Thyroid gland (tissue), 4 donors: ENCODE results near the gene OXSR1. TPM values are rescaled to one million over a fixed set of nuclear protein-coding genes. Genes with fewer than 3 reads are reported as not detected.
"Not testable (repeated sequence)": the region's sequence is repeated elsewhere in the genome, so short reads cannot be mapped to it uniquely, and the experiment has no call there.

Experiments
- DNase-seq, 2 donors: peaks; one replicate each; pipeline ENCODE4 v3.0.0-alpha.2; 2019
- H3K27ac ChIP-seq, 3 donors: fragments of 200-600 bp; sonication (generic); 1 replicate in 2 of 3; 2 replicates in 1 of 3; pipeline ENCODE4 v1.5.1; 2016 to 2019; ENCODE audit warnings: mild to moderate bottlenecking in 1 of 3, moderate library complexity in 1 of 3
- H3K27me3 ChIP-seq: fragments of 200-600 bp; sonication (generic); one replicate; pipeline ENCODE4 v1.5.1; 2019
- H3K36me3 ChIP-seq, 2 donors: fragments of 200-600 bp; sonication (generic); one replicate each; pipeline ENCODE4 v1.5.1; 2016 to 2019
- H3K4me1 ChIP-seq, 2 donors: fragments of 200-600 bp; sonication (generic); one replicate each; pipeline ENCODE4 v1.5.1; 2017 to 2019
- H3K4me3 ChIP-seq, 3 donors: fragments of 200-600 bp; sonication (generic); replicated peaks in 1 of 3; 1 replicate in 2 of 3; 2 replicates in 1 of 3; pipeline ENCODE4 v1.5.1; 2016; ENCODE audit warnings: mild to moderate bottlenecking in 1 of 3
- H3K9me3 ChIP-seq: fragments of 200-600 bp; sonication (generic); one replicate; pipeline ENCODE4 v1.5.1; 2017
- CTCF ChIP-seq, 6 experiments: fragments of 200-600 bp in 3 of 6; fragments of 450-650 bp in 3 of 6; sonication (generic) in 3 of 6; IDR thresholded peaks; one replicate each; pipeline ENCODE4 v1.5.1; 2016 to 2019; ENCODE audit warnings: antibody characterized with exemption in 6 of 6, mild to moderate bottlenecking in 2 of 6, inconsistent platforms in 1 of 6, moderate library complexity in 1 of 6
- POLR2A ChIP-seq, 2 donors: fragments of 450-650 bp; IDR thresholded peaks; one replicate each; pipeline ENCODE4 v1.6.1; 2017; ENCODE audit warnings: antibody characterized with exemption in 2 of 2, mild to moderate bottlenecking in 2 of 2, moderate library complexity in 1 of 2
- WGBS, 2 donors: methylation state at CpG; one replicate each; pipeline ENCODE4 v1.1.5; 2017; 5-methylcytosine and 5-hydroxymethylcytosine counted together
- intact Hi-C: fragments of 100-400 bp; cut with DNase I; formaldehyde crosslinking; loops from one replicate; pipeline ENCODE4 v1.15.1; 2023
- total RNA-seq, 4 donors: library from RNA; depleted of rRNA; stranded (reverse); fragments of >200 nt; gene quantifications; one replicate each; pipeline ENCODE4 v1.2.3, GENCODE V29; 2016

The OXSR1 gene
- total RNA-seq, 4 donors from 2014 or later = 32.0 to 40.5 (median 37.9) TPM

DNA sequence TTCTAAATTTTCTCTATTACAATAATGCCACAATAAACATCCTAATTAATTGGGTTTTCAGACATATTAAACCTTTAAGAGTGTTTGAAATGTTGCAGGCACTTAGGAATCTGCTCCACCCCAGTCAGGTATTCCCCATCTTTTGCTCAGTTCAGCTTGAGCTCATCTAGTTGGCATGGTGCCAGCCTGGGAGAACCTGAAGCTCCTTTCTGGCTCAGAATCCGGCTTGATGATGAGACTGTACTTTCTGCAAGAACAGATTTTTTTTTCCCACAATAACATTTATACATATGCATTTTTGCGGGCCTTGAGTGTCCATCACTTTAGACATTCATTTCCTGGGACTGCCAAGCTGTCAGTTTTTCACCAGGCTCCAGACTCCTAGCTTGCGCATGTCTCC lies 7.7 kb upstream of the OXSR1 start:
- Histone ChIP-seq H3K4me3 (no peak overlapping the region), H3K4me1 (peaks cover 0 to 10% of the 10 kb centered on the region in 2 donors), H3K9me3 (no peaks in the 10 kb centered on the region), H3K27me3 (no peaks in the 10 kb centered on the region), H3K36me3 (no peaks in the 10 kb centered on the region), H3K27ac (no peak overlapping the region)
- 71 to 77% methylated on average over 3 of the region's 3 CpGs for WGBS, 2 donors
- TF ChIP-seq POLR2A (IDR thresholded peaks at IDR 0.05) (no peak), CTCF (IDR thresholded peaks at IDR 0.05) (no peak)
- DNase-seq = peak; percentile 66 to 75
- intact Hi-C loops = no loop called here

- TF ChIP-seq CTCF (IDR thresholded peaks at IDR 0.05) (no peak), POLR2A (IDR thresholded peaks at IDR 0.05) (no peak)
- 64 to 75% methylated on average over 5 of the region's 5 CpGs for WGBS, 2 donors
- Histone ChIP-seq H3K4me3 (no peak overlapping the region), H3K27me3 (no peaks in the 10 kb centered on the region), H3K9me3 (no peaks in the 10 kb centered on the region), H3K36me3 (no peaks in the 10 kb centered on the region), H3K4me1 (peaks cover 8 to 15% of the 10 kb centered on the region in 2 donors), H3K27ac (no peak overlapping the region)
- no peak for DNase-seq
- intact Hi-C loops = no loop called here
Measured at GRCh38 chr3:38158472-38158871, 6.9 kb upstream of the OXSR1 start.

GRCh38 chr3:38160704-38161103 lies 4.6 kb upstream of the OXSR1 start:
- DNase-seq, H3K27ac ChIP-seq, intact Hi-C loops, H3K27me3 ChIP-seq, H3K36me3 ChIP-seq, H3K9me3 ChIP-seq, H3K4me3 ChIP-seq: not testable (repeated sequence)
- WGBS, 2 donors = 94 to 95% methylated on average over 11 of the region's 11 CpGs
- peaks cover 17 to 19% of the 10 kb centered on the region in 2 donors for H3K4me1 ChIP-seq

DNA sequence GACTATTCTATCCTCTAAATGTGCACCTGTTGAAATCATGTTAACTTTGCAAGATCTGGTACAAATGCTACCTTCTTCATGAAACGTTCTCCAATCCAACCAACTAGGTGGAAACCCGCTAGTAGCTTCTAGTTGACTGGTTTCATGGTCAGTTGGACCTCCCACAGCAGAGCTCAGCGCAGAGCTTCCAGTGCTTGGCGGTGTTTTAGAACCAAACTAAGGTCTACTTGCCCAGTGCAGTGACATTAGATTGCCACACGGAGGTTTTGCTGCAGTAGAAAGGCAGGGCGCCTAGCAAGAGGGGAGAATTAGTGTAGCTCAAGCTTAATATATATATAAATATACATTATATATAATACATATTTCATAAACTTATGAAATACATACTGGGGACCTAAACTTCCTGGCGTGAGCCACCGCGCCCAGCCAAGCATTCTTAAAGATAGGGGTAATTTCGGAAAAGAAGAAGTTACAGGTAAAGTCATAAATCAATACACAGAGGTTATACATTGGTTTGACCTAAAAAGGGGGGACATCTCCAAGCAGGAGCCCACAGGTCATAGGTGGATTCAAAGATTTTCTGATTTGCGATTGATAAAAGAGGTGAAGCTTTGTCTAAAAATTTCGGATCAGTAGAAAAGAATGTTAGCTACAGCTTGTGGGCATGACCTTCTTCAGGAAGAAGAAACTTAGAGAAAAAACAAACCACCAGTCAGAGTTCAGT lies 2.1 kb upstream of the OXSR1 start:
- no peak for TF ChIP-seq CTCF (IDR thresholded peaks at IDR 0.05)
- TF ChIP-seq POLR2A (IDR thresholded peaks at IDR 0.05) = no peak
- peak overlapping the region in 2 of 3 donors; percentile 96 to 97 for H3K27ac ChIP-seq
- no peak for DNase-seq
- intact Hi-C loops = no loop called here
- WGBS, 2 donors = 86% methylated on average over 12 of the region's 12 CpGs
- no peaks in the 10 kb centered on the region for H3K9me3 ChIP-seq
- no peaks in the 10 kb centered on the region for H3K36me3 ChIP-seq
- no peaks in the 10 kb centered on the region for H3K27me3 ChIP-seq
- peaks cover 27 to 30% of the 10 kb centered on the region in 2 donors for H3K4me1 ChIP-seq
- no peak overlapping the region for H3K4me3 ChIP-seq

DNA sequence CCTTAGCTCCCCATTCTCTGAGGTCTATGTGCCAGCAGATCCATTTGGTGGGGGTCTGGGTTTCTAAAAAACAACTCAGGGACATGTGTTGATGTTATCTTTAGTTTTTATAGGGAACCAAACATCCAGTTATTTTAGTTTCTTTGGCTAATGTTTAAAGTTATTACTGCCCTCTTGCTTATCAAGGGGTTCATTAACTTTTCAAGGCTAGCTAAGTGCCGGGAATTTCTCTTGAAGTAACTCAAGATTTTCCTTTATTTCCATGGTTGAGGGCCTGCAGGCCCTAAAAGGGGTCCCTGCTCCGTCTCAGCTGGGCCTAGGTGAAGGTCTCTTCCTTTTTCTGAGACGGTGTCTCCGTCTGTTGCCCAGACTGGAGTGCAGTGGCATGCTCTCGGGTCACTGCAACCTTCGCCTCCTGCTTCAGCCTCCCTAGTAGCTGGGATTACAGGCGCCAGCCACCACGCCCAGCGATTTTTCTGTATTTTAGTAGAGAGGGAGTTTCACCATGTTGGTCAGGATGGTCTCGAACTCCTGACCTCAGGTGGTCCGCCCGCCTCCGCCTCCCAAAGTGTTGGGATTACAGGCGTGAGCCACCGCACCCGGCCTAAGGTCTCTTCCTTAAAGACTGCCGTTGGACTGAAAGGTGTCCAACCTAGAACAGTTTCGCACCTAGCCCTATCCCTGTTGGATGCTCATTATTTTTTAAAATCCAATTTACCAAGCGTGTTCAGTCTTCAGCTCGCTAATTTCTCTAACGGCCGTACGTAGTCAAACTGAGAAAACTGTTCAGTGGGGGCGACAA lies 1.3 kb upstream of the OXSR1 start:
- intact Hi-C loops = no loop called here
- WGBS, 2 donors = 54 to 59% methylated on average over 24 of the region's 24 CpGs

More for the DNA sequence above, 1.3 kb upstream of the OXSR1 start:
- peak overlapping the region in 2 of 3 donors; percentile 30 to 89 for H3K4me3 ChIP-seq
- peak in 1 of 6 experiments; percentile 3 for TF ChIP-seq CTCF (IDR thresholded peaks at IDR 0.05)
- TF ChIP-seq POLR2A (IDR thresholded peaks at IDR 0.05) = no peak
- H3K9me3 ChIP-seq = no peaks in the 10 kb centered on the region
- H3K27me3 ChIP-seq = no peaks in the 10 kb centered on the region
- no peaks in the 10 kb centered on the region for H3K36me3 ChIP-seq
- peaks cover 27 to 30% of the 10 kb centered on the region in 2 donors for H3K4me1 ChIP-seq
- H3K27ac ChIP-seq = peak overlapping the region; percentile 96 to 97 (median 96)
- peak; percentile 18 to 28 for DNase-seq
